ENCODE measurements around the gene ANXA4.
"Not testable (repeated sequence)": the region's sequence is repeated elsewhere in the genome, so short reads cannot be mapped to it uniquely, and the experiment has no call there.

Gene ANXA4

DNA sequence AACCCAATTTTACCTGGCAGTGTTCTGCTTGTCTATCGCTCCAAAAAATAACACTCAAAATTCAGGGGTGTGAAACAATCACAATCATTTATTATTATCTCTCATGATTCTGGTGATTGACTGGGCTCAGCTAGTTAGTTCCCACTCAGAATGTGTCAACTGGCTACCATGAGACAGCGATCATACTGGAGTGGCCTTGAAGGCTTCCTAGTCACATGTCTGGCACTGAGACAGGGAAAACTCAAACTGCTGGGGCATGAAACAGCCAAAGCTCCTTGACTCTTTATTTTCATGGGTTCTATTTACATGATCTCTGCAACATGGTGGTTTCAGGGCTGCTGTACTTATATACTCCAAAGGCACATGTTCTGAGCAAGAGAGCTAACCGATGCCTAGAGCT, 6.2 kb upstream of the ANXA4 start:
- ATAC-seq, result no peak
- TF ChIP-seq PPARA (CRISPR knock-in tag; IDR thresholded peaks at IDR 0.05; ENCODE audit: borderline replicate concordance) (no peak), ZNF70 (CRISPR knock-in tag; IDR thresholded peaks at IDR 0.05) (no peak)

GRCh38 chr2:69738149-69738548, 3.8 kb upstream of the ANXA4 start:
- not testable (repeated sequence) for ATAC-seq

DNA sequence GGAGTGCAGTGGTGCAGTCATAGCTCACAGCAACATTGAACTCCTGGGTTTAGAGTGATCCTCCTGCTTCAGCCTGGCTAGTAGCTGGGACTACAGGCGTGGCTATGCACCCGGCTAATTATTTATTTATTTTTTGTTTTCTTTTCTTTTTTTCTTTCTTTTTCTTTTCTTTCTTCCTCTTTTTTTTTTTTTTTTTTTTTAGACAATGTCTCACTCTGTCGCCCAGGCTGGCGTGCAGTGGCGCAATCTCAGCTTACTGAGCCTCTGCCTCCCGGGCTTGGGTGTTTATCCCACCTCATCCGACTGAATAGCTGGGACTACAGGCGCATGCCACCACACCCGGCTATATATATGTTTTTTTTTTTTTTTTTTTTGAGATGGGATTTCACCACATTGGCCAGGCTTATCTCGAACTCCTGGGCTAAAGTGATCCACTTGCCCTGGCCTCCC, 1.4 kb upstream of the ANXA4 start:
- ATAC-seq, result no peak
- TF ChIP-seq RARB (CRISPR knock-in tag; IDR thresholded peaks at IDR 0.05) (no peak), ARNTL (CRISPR knock-in tag; IDR thresholded peaks at IDR 0.05; ENCODE audit: borderline replicate concordance, low read depth) (no peak), PPARA (CRISPR knock-in tag; IDR thresholded peaks at IDR 0.05; ENCODE audit: borderline replicate concordance) (no peak), ZFP3 (CRISPR knock-in tag; IDR thresholded peaks at IDR 0.05) (no peak), ESRRG (CRISPR knock-in tag; IDR thresholded peaks at IDR 0.05) (no peak), OSR1 (CRISPR knock-in tag; IDR thresholded peaks at IDR 0.05) (no peak), CREB5 (CRISPR knock-in tag; IDR thresholded peaks at IDR 0.05; ENCODE audit: low read depth) (no peak), ZC3H10 (CRISPR knock-in tag; IDR thresholded peaks at IDR 0.05) (no peak), ZNF8 (CRISPR knock-in tag; IDR thresholded peaks at IDR 0.05) (no peak), BACH2 (CRISPR knock-in tag; IDR thresholded peaks at IDR 0.05; ENCODE audit: borderline replicate concordance) (no peak), GLIS3 (CRISPR knock-in tag; IDR thresholded peaks at IDR 0.05) (no peak), CSRNP3 (CRISPR knock-in tag; IDR thresholded peaks at IDR 0.05) (no peak), PATZ1 (CRISPR knock-in tag; IDR thresholded peaks at IDR 0.05; ENCODE audit: borderline replicate concordance) (no peak), SNAI2 (CRISPR knock-in tag; IDR thresholded peaks at IDR 0.05) (no peak), TCF4 (CRISPR knock-in tag; IDR thresholded peaks at IDR 0.05; ENCODE audit: borderline replicate concordance) (no peak)
- TF ChIP-seq, protein P1, sequence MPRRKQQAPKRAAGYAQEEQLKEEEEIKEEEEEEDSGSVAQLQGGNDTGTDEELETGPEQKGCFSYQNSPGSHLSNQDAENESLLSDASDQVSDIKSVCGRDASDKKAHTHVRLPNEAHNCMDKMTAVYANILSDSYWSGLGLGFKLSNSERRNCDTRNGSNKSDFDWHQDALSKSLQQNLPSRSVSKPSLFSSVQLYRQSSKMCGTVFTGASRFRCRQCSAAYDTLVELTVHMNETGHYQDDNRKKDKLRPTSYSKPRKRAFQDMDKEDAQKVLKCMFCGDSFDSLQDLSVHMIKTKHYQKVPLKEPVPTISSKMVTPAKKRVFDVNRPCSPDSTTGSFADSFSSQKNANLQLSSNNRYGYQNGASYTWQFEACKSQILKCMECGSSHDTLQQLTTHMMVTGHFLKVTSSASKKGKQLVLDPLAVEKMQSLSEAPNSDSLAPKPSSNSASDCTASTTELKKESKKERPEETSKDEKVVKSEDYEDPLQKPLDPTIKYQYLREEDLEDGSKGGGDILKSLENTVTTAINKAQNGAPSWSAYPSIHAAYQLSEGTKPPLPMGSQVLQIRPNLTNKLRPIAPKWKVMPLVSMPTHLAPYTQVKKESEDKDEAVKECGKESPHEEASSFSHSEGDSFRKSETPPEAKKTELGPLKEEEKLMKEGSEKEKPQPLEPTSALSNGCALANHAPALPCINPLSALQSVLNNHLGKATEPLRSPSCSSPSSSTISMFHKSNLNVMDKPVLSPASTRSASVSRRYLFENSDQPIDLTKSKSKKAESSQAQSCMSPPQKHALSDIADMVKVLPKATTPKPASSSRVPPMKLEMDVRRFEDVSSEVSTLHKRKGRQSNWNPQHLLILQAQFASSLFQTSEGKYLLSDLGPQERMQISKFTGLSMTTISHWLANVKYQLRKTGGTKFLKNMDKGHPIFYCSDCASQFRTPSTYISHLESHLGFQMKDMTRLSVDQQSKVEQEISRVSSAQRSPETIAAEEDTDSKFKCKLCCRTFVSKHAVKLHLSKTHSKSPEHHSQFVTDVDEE (CRISPR knock-in tag; IDR thresholded peaks at IDR 0.05), result no peak

DNA sequence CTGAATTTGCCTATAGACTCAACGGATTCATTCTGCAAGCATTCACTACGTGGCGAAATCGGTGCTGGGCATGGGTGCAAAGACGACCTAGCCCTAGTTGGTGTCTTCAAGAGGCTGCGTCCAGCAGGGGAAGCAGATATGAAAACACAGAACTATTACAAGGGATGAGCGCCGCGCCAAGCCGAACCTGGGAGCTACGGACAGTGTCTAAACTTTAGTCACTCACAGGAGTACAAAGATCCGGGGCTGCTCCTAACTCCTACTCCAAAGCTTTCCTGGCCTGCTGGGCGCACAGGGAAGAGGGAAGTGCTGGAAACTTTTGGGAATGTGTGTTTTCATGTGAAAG, 732 bp upstream of the ANXA4 start:
- TF ChIP-seq CSDC2 (CRISPR knock-in tag; IDR thresholded peaks at IDR 0.05) (no peak), RARB (CRISPR knock-in tag; IDR thresholded peaks at IDR 0.05) (no peak), ESRRG (CRISPR knock-in tag; IDR thresholded peaks at IDR 0.05) (no peak), POU6F1 (CRISPR knock-in tag; IDR thresholded peaks at IDR 0.05; ENCODE audit: borderline replicate concordance, low read depth) (no peak), ZC3H10 (CRISPR knock-in tag; IDR thresholded peaks at IDR 0.05) (no peak), GLIS3 (CRISPR knock-in tag; IDR thresholded peaks at IDR 0.05) (no peak), PATZ1 (CRISPR knock-in tag; IDR thresholded peaks at IDR 0.05; ENCODE audit: borderline replicate concordance) (no peak), BACH2 (CRISPR knock-in tag; IDR thresholded peaks at IDR 0.05; ENCODE audit: borderline replicate concordance) (no peak), ISL1 (CRISPR knock-in tag; IDR thresholded peaks at IDR 0.05) (no peak), ZFP3 (CRISPR knock-in tag; IDR thresholded peaks at IDR 0.05) (no peak)
- TF ChIP-seq, protein P1 (CRISPR knock-in tag; IDR thresholded peaks at IDR 0.05), result no peak
- ATAC-seq, result peak; percentile 86
